Neuronal stem cell (in vitro differentiated cells): ENCODE measurements around the gene RAD52.

Experiments
- DNase-seq: peaks from one replicate; pipeline ENCODE4 v3.0.0-alpha.2; 2013; ENCODE audit warnings: low spot score
- H2AFZ ChIP-seq: one replicate; pipeline ENCODE4 v1.6.1; 2013; ENCODE audit warnings: mild to moderate bottlenecking, low read length, inconsistent platforms
- H2AK5ac ChIP-seq: 2 replicates; pipeline ENCODE4 v1.6.1; 2013; ENCODE audit warnings: low read depth, mild to moderate bottlenecking, inconsistent platforms, low read length, moderate library complexity, mixed read lengths
- H2BK120ac ChIP-seq: 2 replicates; pipeline ENCODE4 v1.6.1; 2013; ENCODE audit warnings: low read depth, mild to moderate bottlenecking, inconsistent platforms, low read length, moderate library complexity, mixed read lengths
- H2BK12ac ChIP-seq: one replicate; pipeline ENCODE4 v1.6.1; 2013; ENCODE audit warnings: low read length, inconsistent platforms
- H2BK15ac ChIP-seq: 2 replicates; pipeline ENCODE4 v1.6.1; 2013; ENCODE audit warnings: mild to moderate bottlenecking, low read length, inconsistent platforms, mixed read lengths
- H2BK5ac ChIP-seq: one replicate; pipeline ENCODE4 v1.6.1; 2013; ENCODE audit warnings: inconsistent platforms, mild to moderate bottlenecking, low read length, moderate library complexity
- H3K14ac ChIP-seq: one replicate; pipeline ENCODE4 v1.6.1; 2013; ENCODE audit warnings: low read length, inconsistent platforms
- H3K18ac ChIP-seq: 2 replicates; pipeline ENCODE4 v1.6.1; 2013; ENCODE audit warnings: low read length, inconsistent platforms
- H3K23ac ChIP-seq: 2 replicates; pipeline ENCODE4 v1.6.1; 2013; ENCODE audit warnings: low read depth, mild to moderate bottlenecking, mixed read lengths, low read length, inconsistent platforms; ENCODE audit not compliant: poor library complexity
- H3K27ac ChIP-seq: replicated peaks from 3 replicates; pipeline ENCODE4 v1.5.1; 2013; ENCODE audit warnings: low read length, inconsistent platforms
- H3K27me3 ChIP-seq, 3 experiments: 2 replicates each; pipeline ENCODE4 v1.6.1; 2013; ENCODE audit warnings: low read length in 3 of 3, mild to moderate bottlenecking in 2 of 3, inconsistent platforms in 1 of 3, low read depth in 1 of 3, mixed read lengths in 1 of 3, moderate library complexity in 1 of 3; ENCODE audit not compliant: control insufficient read depth in 3 of 3, insufficient read depth in 3 of 3
- H3K36me3 ChIP-seq, 2 donors: replicated peaks in 1 of 2; 2 replicates each; pipeline ENCODE4 v1.6.1; 2013; ENCODE audit warnings: low read length in 2 of 2; ENCODE audit not compliant: control insufficient read depth in 2 of 2, insufficient read depth in 2 of 2
- H3K4ac ChIP-seq: 2 replicates; pipeline ENCODE4 v1.6.1; 2013; ENCODE audit warnings: inconsistent platforms, mild to moderate bottlenecking, low read length, moderate library complexity
- H3K4me1 ChIP-seq, 2 donors: 1 replicate in 1 of 2; 2 replicates in 1 of 2; pipeline ENCODE4 v1.6.1; 2013; ENCODE audit warnings: low read length in 2 of 2, low read depth in 1 of 2; ENCODE audit not compliant: control insufficient read depth in 2 of 2, insufficient read depth in 1 of 2
- H3K4me2 ChIP-seq: one replicate; pipeline ENCODE4 v1.6.1; 2013; ENCODE audit warnings: mild to moderate bottlenecking, low read length, inconsistent platforms; ENCODE audit not compliant: insufficient read depth, poor library complexity, severe bottlenecking
- H3K4me3 ChIP-seq, 2 donors: 2 replicates each; pipeline ENCODE4 v1.5.1; 2013; ENCODE audit warnings: low read length in 2 of 2, mild to moderate bottlenecking in 2 of 2, inconsistent platforms in 1 of 2, moderate library complexity in 1 of 2
- H3K79me1 ChIP-seq: one replicate; pipeline ENCODE4 v1.6.1; 2013; ENCODE audit warnings: low read depth, mild to moderate bottlenecking, inconsistent platforms, low read length, moderate library complexity
- H3K9ac ChIP-seq: one replicate; pipeline ENCODE4 v1.6.1; 2013; ENCODE audit warnings: mild to moderate bottlenecking, low read depth, low read length, inconsistent platforms; ENCODE audit not compliant: poor library complexity
- H3K9me3 ChIP-seq, 2 donors: replicated peaks in 1 of 2; 2 replicates each; pipeline versions ENCODE3 to v1.6.1; 2013; ENCODE audit warnings: low read length in 2 of 2, mild to moderate bottlenecking in 2 of 2, inconsistent platforms in 1 of 2, low read depth in 1 of 2, mixed read lengths in 1 of 2, moderate library complexity in 1 of 2; ENCODE audit not compliant: control insufficient read depth in 2 of 2, insufficient read depth in 1 of 2
- H4K8ac ChIP-seq: one replicate; pipeline ENCODE4 v1.6.1; 2013; ENCODE audit warnings: low read depth, mild to moderate bottlenecking, inconsistent platforms, low read length, moderate library complexity
- H4K91ac ChIP-seq: one replicate; pipeline ENCODE4 v1.6.1; 2013; ENCODE audit warnings: low read length, low read depth, mild to moderate bottlenecking, inconsistent platforms; ENCODE audit not compliant: poor library complexity
- WGBS, 2 donors: extraction: QIAGEN DNeasy Blood & Tissue Kit; methylation state at CpG; one replicate each; pipeline ENCODE4 v1.1.7; 2013; ENCODE audit warnings: missing lambda C conversion rate in 2 of 2, mixed read lengths in 1 of 2; ENCODE audit not compliant: insufficient read length in 2 of 2, insufficient replicate concordance in 1 of 2; ENCODE audit errors: extremely low coverage in 2 of 2; 5-methylcytosine and 5-hydroxymethylcytosine counted together

RAD52 gene

DNA sequence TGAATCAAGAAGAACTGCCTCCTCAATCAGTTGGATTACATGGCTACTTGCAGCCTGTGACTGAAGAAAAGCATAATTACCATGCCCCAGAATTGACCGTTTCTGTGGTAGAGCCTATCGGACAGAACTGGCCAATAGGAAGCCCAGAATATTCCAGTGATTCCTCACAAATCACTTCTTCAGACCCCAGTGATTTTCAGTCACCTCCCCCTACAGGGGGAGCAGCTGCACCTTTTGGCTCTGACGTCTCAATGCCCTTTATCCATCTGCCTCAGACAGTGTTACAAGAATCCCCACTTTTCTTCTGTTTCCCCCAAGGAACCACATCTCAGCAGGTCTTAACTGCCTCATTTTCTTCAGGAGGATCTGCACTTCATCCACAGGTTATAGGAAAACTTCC, 80.8 kb downstream of the RAD52 start:
- no peak overlapping the region for H3K9ac ChIP-seq
- no peaks in the 10 kb centered on the region for H3K27me3 ChIP-seq
- no peak overlapping the region for H2AK5ac ChIP-seq
- H3K27ac ChIP-seq: no peak overlapping the region
- no peak overlapping the region for H3K4me3 ChIP-seq
- no peak overlapping the region for H2BK120ac ChIP-seq
- no peak overlapping the region for H3K4ac ChIP-seq
- H3K23ac ChIP-seq: no peak overlapping the region
- H2BK12ac ChIP-seq: no peak overlapping the region
- WGBS, 2 donors: no CpG with 5 or more reads among the region's 3 CpGs
- no peak overlapping the region for H2BK15ac ChIP-seq
- H3K4me2 ChIP-seq: no peak overlapping the region
- no peak for DNase-seq
- no peaks in the 10 kb centered on the region for H3K4me1 ChIP-seq
- peaks cover 13 to 100% of the 10 kb centered on the region in 2 donors for H3K36me3 ChIP-seq
- no peak overlapping the region for H3K18ac ChIP-seq
- no peak overlapping the region for H4K8ac ChIP-seq
- H3K79me1 ChIP-seq: peaks cover 3% of the 10 kb centered on the region
- no peak overlapping the region for H4K91ac ChIP-seq
- H3K9me3 ChIP-seq: peaks cover 0 to 2% of the 10 kb centered on the region in 2 donors
- H2AFZ ChIP-seq: no peak overlapping the region
- no peak overlapping the region for H2BK5ac ChIP-seq
- no peak overlapping the region for H3K14ac ChIP-seq

GRCh38 chr12:867905-868304, 81.6 kb downstream of the RAD52 start:
- H3K36me3 ChIP-seq: peaks cover 13 to 100% of the 10 kb centered on the region in 2 donors
- no peaks in the 10 kb centered on the region for H3K27me3 ChIP-seq
- H3K79me1 ChIP-seq: peaks cover 3% of the 10 kb centered on the region
- no peak overlapping the region for H4K8ac ChIP-seq
- H3K4me2 ChIP-seq: no peak overlapping the region
- no peak overlapping the region for H2AFZ ChIP-seq
- no peak overlapping the region for H2AK5ac ChIP-seq
- peaks cover 0 to 2% of the 10 kb centered on the region in 2 donors for H3K9me3 ChIP-seq
- DNase-seq: no peak
- H2BK12ac ChIP-seq: no peak overlapping the region
- no peaks in the 10 kb centered on the region for H3K4me1 ChIP-seq
- no peak overlapping the region for H2BK5ac ChIP-seq
- H2BK120ac ChIP-seq: no peak overlapping the region
- H3K23ac ChIP-seq: no peak overlapping the region
- WGBS, 2 donors: no CpG with 5 or more reads among the region's 5 CpGs
- H3K9ac ChIP-seq: no peak overlapping the region
- no peak overlapping the region for H3K27ac ChIP-seq
- no peak overlapping the region for H4K91ac ChIP-seq
- no peak overlapping the region for H3K14ac ChIP-seq
- H3K4me3 ChIP-seq: no peak overlapping the region
- no peak overlapping the region for H2BK15ac ChIP-seq
- H3K4ac ChIP-seq: no peak overlapping the region
- H3K18ac ChIP-seq: no peak overlapping the region

DNA sequence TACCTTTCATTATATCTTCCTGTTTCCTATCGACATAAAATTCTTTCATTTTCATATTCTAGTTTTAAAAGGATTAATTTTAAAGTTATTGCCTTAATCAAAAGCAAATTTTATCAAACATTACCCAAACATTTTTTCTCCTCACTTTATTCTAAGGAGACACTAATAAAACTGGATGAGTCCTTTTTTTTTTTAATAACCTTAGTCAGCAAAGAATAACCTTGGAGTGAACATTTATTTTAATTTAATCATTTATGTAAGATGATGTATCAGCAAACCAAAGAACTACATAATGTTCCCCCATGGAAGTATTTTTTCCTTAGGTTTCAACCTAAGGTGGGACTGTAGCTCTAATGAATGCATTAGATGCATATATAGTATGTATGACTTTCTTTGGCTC, 83.9 kb downstream of the RAD52 start:
- Histone ChIP-seq H3K27ac (no peak overlapping the region), H2AK5ac (no peak overlapping the region), H2BK120ac (no peak overlapping the region), H2BK12ac (no peak overlapping the region), H2AFZ (no peak overlapping the region), H3K18ac (no peak overlapping the region), H3K9me3 (peaks cover 0 to 2% of the 10 kb centered on the region in 2 donors), H2BK5ac (no peak overlapping the region), H4K8ac (no peak overlapping the region), H3K9ac (no peak overlapping the region), H3K23ac (no peak overlapping the region), H3K4me2 (no peak overlapping the region), H3K79me1 (peaks cover 5% of the 10 kb centered on the region), H3K36me3 (peaks cover 17 to 100% of the 10 kb centered on the region in 2 donors), H3K4me3 (no peak overlapping the region), H2BK15ac (no peak overlapping the region), H3K4ac (no peak overlapping the region), H3K14ac (no peak overlapping the region), H3K4me1 (no peaks in the 10 kb centered on the region), H4K91ac (no peak overlapping the region), H3K27me3 (no peaks in the 10 kb centered on the region)
- DNase-seq: no peak
- WGBS, 2 donors: 100% methylated on average over 1 of the region's 1 CpG

GRCh38 chr12:863285-863684, 86.2 kb downstream of the RAD52 start:
- DNase-seq: no peak
- Histone ChIP-seq H3K4me1 (no peaks in the 10 kb centered on the region), H3K23ac (no peak overlapping the region), H2BK5ac (no peak overlapping the region), H2AK5ac (no peak overlapping the region), H3K9me3 (peaks cover 0 to 2% of the 10 kb centered on the region in 2 donors), H4K8ac (no peak overlapping the region), H2AFZ (no peak overlapping the region), H3K18ac (no peak overlapping the region), H3K14ac (no peak overlapping the region), H3K36me3 (peaks cover 15 to 100% of the 10 kb centered on the region in 2 donors), H3K4ac (no peak overlapping the region), H2BK12ac (no peak overlapping the region), H2BK15ac (no peak overlapping the region), H3K27me3 (no peaks in the 10 kb centered on the region), H3K79me1 (peaks cover 5% of the 10 kb centered on the region), H2BK120ac (no peak overlapping the region), H3K4me2 (no peak overlapping the region), H3K4me3 (no peak overlapping the region), H3K27ac (no peak overlapping the region), H3K9ac (no peak overlapping the region), H4K91ac (no peak overlapping the region)
- WGBS, 2 donors: no CpG with 5 or more reads among the region's 1 CpG
